HTR-8/SVneo (cell line): Measurements from ENCODE around the gene MAT2B.

ENCODE experiments used
- DNase-seq: peaks from one replicate; pipeline ENCODE4 v3.0.0; 2011; ENCODE audit warnings: low spot score, mixed read lengths; ENCODE audit not compliant: insufficient read length
- FAIRE-seq: peaks from 2 replicates; lab custom pipeline; 2011; peaks lifted over from hg19 to GRCh38; lab: Jason Lieb, UNC

MAT2B gene

DNA sequence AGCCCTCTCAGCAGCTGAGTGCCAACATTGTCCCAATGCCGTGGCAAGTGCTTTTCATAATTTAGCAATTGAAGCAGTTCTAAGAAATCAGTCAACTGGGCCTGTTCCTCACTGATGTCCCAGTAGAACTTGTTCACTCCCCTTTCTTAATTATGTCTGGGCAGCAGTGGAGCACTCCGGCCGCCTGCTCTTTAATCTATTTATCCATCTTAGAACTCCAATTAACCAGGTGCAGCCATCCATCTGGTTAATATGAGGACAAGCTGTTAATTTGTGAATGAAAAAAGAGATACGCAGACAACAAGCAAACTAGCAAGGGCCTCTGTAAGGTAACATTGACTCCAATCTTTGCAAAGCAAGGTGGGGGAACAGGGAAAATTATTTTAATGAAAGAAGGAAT, 39.4 kb downstream of the MAT2B start:
- DNase-seq (no peak), FAIRE-seq (no peak)

DNA sequence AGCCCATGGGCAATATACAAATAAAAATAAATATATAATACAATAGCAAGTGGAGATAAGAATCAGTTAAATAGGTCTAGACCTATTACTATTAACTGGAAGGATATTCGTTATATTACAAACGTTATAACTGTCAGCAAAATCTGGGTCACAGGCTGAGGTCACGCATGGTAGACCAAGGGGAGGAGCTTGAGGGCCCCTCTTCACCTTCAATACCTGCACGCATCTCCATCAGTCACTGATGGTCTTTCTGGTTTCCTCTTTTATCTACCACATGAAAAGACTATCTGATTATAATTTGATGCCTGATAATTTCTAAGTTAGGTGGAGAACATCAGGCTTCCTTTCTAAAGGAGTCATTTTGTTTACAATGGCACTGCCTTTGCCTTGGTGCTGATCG, 43.2 kb downstream of the MAT2B start:
- DNase-seq: no peak
- FAIRE-seq: no peak

DNA sequence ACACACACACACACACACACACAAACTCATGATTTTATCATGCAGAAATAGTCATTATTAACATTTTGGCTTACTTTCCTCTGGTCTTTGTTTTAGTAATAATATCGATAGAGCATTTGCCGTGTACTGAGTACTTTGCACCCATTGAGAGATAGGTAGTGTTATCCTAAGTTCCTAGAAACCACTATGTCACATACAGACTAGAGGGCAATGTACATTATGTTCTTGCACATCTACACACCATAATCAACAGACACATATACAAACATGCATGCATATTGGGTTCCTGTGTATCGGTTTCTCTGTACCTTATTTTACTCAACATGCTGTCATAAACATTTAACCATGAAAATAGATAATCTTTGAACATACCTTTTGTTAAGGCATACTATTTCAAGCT, 45.7 kb downstream of the MAT2B start:
- DNase-seq (no peak), FAIRE-seq (no peak)

DNA sequence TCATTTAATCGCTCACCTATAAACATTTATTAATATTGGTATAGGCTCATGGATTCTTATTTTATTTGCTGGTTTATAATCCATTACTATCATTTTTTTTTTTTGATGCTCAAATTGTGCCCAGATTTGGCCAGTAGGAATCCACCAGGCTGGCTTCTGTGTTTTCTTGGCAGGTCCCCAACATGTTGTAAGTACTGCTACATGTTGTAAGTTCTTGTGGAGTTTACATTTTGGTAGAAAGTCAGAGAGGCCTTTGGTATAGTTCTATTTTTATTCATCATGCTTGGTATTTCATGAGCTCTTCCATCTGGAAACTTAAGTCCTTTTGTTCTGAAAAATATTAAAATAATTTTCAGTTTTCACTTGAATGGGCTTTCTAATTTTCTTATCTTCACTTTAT, 47.1 kb downstream of the MAT2B start:
- no peak for DNase-seq
- no peak for FAIRE-seq

- DNase-seq: no peak
- FAIRE-seq: no peak
Measured at GRCh38 chr5:163561339-163561738, 55.9 kb downstream of the MAT2B start.

DNA sequence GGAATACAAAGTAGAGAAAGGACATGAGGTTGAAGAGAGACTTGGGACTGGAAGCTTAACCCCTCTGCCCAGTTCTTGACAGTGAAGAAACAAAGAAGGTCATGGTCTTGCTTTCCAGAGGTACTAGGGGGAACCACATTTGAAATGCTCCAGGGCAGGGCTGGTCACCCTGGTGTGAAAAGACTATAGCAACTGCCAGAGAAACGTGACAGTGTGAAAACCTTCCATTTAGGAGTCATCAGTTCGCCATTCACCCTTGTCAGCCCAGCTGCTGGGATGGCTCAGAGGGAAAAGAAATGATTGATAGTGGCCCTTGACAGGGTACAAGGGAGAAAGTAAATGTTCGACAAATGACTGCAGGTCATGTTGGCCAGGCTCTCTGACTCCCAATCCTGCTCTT, 56.7 kb downstream of the MAT2B start:
- FAIRE-seq (no peak), DNase-seq (no peak)

DNA sequence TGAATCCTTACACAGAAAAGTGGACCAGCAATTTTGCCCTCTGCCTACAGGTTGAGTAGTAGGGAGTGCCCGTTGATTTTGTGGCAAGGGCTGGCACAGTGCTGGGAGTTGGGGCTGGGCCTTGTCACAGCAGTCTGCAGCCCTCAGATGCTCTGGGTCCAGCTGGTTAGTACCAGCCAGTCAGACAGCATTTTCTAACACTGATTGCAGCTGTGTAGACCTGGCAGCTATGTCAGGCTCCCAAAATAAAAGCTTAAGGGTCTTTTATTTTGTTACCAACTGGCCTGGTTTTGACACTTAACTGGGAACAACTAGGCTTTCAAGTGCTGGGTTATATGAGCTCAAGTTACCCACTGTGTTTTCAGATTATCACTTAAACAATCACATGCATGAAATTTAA, 57.7 kb downstream of the MAT2B start:
- FAIRE-seq: no peak
- no peak for DNase-seq

DNA sequence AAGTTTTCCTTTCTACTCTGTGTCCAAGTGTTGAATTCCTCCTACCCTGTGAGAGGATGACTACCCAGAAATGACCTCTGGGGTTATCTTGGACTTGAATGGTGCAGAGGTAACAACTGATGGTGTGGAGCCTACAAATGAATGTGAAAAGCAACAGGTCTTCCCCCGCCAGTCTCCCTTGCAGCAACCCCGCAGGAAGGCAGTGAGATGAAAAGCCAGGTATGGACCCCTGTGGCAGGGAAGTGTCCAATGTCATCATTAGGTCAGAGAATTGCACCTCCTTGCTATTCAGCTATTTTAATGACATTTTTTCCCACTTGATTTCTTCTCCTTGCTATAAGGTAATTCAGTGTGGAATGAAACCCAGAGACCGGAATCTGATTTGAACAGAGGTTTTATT, 58.5 kb downstream of the MAT2B start:
- DNase-seq: no peak

GRCh38 chr5:163564321-163564938, 59.0 kb downstream of the MAT2B start:
- FAIRE-seq (no peak), DNase-seq (peak; percentile 48)

More for the DNA sequence above, 58.5 kb downstream of the MAT2B start:
- FAIRE-seq: no peak

DNA sequence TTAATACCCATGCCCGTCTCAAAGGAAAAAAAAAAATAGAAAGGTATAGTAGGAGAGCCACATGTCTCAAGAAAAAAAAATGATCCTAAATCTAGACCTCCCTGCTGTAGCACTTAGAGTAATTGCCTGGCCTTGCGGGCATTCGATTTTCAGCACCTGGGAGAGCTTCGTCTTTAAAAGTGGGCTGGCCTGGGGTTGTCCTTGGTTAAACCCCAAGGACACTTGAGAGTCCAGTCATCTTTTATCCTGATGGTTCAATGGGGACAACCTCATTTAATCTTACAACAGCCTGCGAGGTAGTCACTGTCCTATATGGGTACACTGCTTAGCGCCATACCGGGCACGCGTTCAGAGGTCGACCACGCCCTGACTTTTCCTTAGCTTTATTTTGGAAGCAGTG, 60.1 kb downstream of the MAT2B start:
- no peak for DNase-seq

DNA sequence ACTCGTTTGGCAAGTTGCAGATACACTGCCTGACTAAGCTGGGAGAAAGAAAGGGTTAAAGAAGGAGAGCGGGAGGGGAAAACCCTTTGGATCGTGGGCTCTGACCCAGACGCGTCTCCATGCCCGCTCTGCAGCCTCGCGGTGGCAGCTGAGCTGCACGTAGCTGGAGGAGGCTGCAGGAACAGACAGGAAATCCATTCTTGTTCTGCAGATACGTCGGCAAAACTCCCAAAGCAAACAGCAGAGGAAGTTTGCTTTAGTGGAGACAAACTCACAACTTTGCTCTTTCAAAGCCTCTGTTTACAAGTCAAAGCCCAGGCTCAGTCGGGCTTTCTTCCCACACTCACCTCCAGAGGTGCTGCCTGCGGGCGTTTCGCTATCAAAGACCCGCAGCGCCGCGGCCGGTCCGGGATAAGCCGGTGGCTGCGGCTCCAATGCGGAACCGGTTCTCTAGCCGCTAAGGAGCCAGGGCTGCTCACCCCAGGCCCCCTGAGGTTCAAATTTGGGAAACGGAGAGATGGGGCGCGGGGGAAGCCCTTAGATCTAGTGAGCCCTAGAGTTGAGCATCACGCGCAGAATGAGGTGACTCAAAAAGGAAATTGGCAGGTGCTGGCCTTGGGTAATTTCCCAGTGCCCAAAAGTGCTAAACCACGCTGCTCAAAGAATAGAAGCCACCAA, 60.7 kb downstream of the MAT2B start:
- FAIRE-seq: no peak

More for the DNA sequence above, 60.1 kb downstream of the MAT2B start:
- no peak for FAIRE-seq

GRCh38 chr5:163566678-163567077, 61.3 kb downstream of the MAT2B start:
- no peak for FAIRE-seq
- no peak for DNase-seq

More for the DNA sequence above, 60.7 kb downstream of the MAT2B start:
- DNase-seq: peak; percentile 30

GRCh38 chr5:163567811-163568210, 62.4 kb downstream of the MAT2B start:
- no peak for FAIRE-seq
- DNase-seq: no peak
